ENCODE data around the gene ADRA1B. TPM values are rescaled to one million over a fixed set of nuclear protein-coding genes. Genes with fewer than 3 reads are reported as not detected.
"Not testable (repeated sequence)": the region's sequence is repeated elsewhere in the genome, so short reads cannot be mapped to it uniquely, and the experiment has no call there.

The ADRA1B gene
- total RNA-seq, 2 experiments from 2014 or later = not detected

- no peak overlapping the region for H3K27ac Mint-ChIP-seq
- ChIA-PET POLR2A (interaction anchor here (0.6 to 1.2 kb wide), 2 partner anchors 22 to 413 kb away, joined by 3 read pairs; partner anchors contain the start of genes FAM200C and TTC1), CTCF (interaction anchor here (0.6 to 4.4 kb wide), 51 partner anchors 8 to 831 kb away, joined by 3 to 60 read pairs (median 4); partner anchors contain the start of gene ADRA1B)
- peak; percentile 82 for DNase-seq
- peaks cover 3% of the 10 kb centered on the region for H3K4me1 Mint-ChIP-seq (ENCODE audit: low read depth)
- H3K4me3 Mint-ChIP-seq = peak overlapping the region; percentile 45
- no peaks in the 10 kb centered on the region for H3K9me3 Mint-ChIP-seq
- intact Hi-C loops (cut with micrococcal nuclease) = loop anchor here (1.0 to 5.0 kb wide), 5 partner anchors 471 to 830 kb away; partner anchors contain the start of gene IL12B
- H3K36me3 Mint-ChIP-seq = no peaks in the 10 kb centered on the region
- peaks cover 18% of the 10 kb centered on the region for H3K27me3 Mint-ChIP-seq
These were observed 70.9 kb downstream of the ADRA1B start for GRCh38 chr5:159987031-159987674.

- DNase-seq = no peak
- Mint-ChIP-seq H3K27ac (no peak overlapping the region), H3K4me1 (ENCODE audit: low read depth) (peaks cover 3% of the 10 kb centered on the region), H3K36me3 (no peaks in the 10 kb centered on the region), H3K27me3 (peaks cover 23% of the 10 kb centered on the region), H3K4me3 (no peak overlapping the region), H3K9me3 (peaks cover 8% of the 10 kb centered on the region)
- POLR2A ChIA-PET = no interaction called here
- CTCF ChIA-PET = interaction anchor here (0.7 kb wide), 1 partner anchor 28 kb away, joined by 3 read pairs; no protein-coding TSS in a partner anchor
- intact Hi-C loops (cut with micrococcal nuclease) = no loop called here
These were observed 74.2 kb downstream of the ADRA1B start for GRCh38 chr5:159990506-159990905.

GRCh38 chr5:159992566-159992965 is 76.3 kb downstream of the ADRA1B start:
- no peak overlapping the region for H3K4me3 Mint-ChIP-seq
- H3K36me3 Mint-ChIP-seq = no peaks in the 10 kb centered on the region
- no peak for DNase-seq
- peaks cover under 1% of the 10 kb centered on the region for H3K4me1 Mint-ChIP-seq (ENCODE audit: low read depth)
- POLR2A ChIA-PET = no interaction called here
- no peak overlapping the region for H3K27ac Mint-ChIP-seq
- peaks cover 8% of the 10 kb centered on the region for H3K9me3 Mint-ChIP-seq
- CTCF ChIA-PET = no interaction called here
- H3K27me3 Mint-ChIP-seq = peaks cover 23% of the 10 kb centered on the region
- intact Hi-C loops (cut with micrococcal nuclease) = no loop called here

- Mint-ChIP-seq H3K27me3 (peaks cover 23% of the 10 kb centered on the region), H3K4me3 (no peak overlapping the region), H3K9me3 (peaks cover 8% of the 10 kb centered on the region), H3K36me3 (no peaks in the 10 kb centered on the region), H3K27ac (no peak overlapping the region), H3K4me1 (ENCODE audit: low read depth) (no peaks in the 10 kb centered on the region)
- POLR2A ChIA-PET = no interaction called here
- intact Hi-C loops (cut with micrococcal nuclease) = no loop called here
- CTCF ChIA-PET = no interaction called here
- no peak for DNase-seq
These were observed 76.9 kb downstream of the ADRA1B start for GRCh38 chr5:159993194-159993593.

GRCh38 chr5:159995907-159996306 is 79.6 kb downstream of the ADRA1B start:
- Mint-ChIP-seq H3K36me3 (no peaks in the 10 kb centered on the region), H3K9me3 (peaks cover 8% of the 10 kb centered on the region), H3K4me3 (no peak overlapping the region), H3K27me3 (peaks cover 20% of the 10 kb centered on the region), H3K4me1 (ENCODE audit: low read depth) (no peaks in the 10 kb centered on the region), H3K27ac (no peak overlapping the region)
- DNase-seq = no peak
- intact Hi-C loops (cut with micrococcal nuclease) = no loop called here
- ChIA-PET CTCF (interaction anchor here (1.3 kb wide), 1 partner anchor 9 kb away, joined by 7 read pairs; no protein-coding TSS in a partner anchor), POLR2A (no interaction called here)

- intact Hi-C loops (cut with micrococcal nuclease) = no loop called here
- no peak overlapping the region for H3K4me3 Mint-ChIP-seq
- no peaks in the 10 kb centered on the region for H3K36me3 Mint-ChIP-seq
- no peaks in the 10 kb centered on the region for H3K4me1 Mint-ChIP-seq (ENCODE audit: low read depth)
- POLR2A ChIA-PET = no interaction called here
- H3K9me3 Mint-ChIP-seq = no peaks in the 10 kb centered on the region
- H3K27me3 Mint-ChIP-seq = peaks cover 9% of the 10 kb centered on the region
- H3K27ac Mint-ChIP-seq = no peak overlapping the region
- CTCF ChIA-PET = interaction anchor here (1.4 to 4.1 kb wide), 2 partner anchors 14 to 21 kb away, joined by 3 to 14 read pairs; no protein-coding TSS in a partner anchor
- no peak for DNase-seq
These were observed 85.2 kb downstream of the ADRA1B start for GRCh38 chr5:160001457-160001856.

GRCh38 chr5:160007514-160007913 is 91.2 kb downstream of the ADRA1B start:
- CTCF ChIA-PET = interaction anchor here (5.1 kb wide), 1 partner anchor 13 kb away, joined by 65 read pairs; no protein-coding TSS in a partner anchor
- H3K27ac Mint-ChIP-seq = no peak overlapping the region
- no peak overlapping the region for H3K4me3 Mint-ChIP-seq
- H3K27me3 Mint-ChIP-seq = no peaks in the 10 kb centered on the region
- intact Hi-C loops (cut with micrococcal nuclease) = no loop called here
- POLR2A ChIA-PET = no interaction called here
- no peaks in the 10 kb centered on the region for H3K9me3 Mint-ChIP-seq
- peaks cover 12% of the 10 kb centered on the region for H3K36me3 Mint-ChIP-seq
- DNase-seq = no peak
- H3K4me1 Mint-ChIP-seq (ENCODE audit: low read depth) = peaks cover 22% of the 10 kb centered on the region

- peaks cover 12% of the 10 kb centered on the region for H3K36me3 Mint-ChIP-seq
- peaks cover 22% of the 10 kb centered on the region for H3K4me1 Mint-ChIP-seq (ENCODE audit: low read depth)
- POLR2A ChIA-PET = interaction anchor here (1.0 kb wide), 1 partner anchor 21 kb away, joined by 3 read pairs; no protein-coding TSS in a partner anchor
- not testable (repeated sequence) for H3K9me3 Mint-ChIP-seq, H3K27ac Mint-ChIP-seq, H3K27me3 Mint-ChIP-seq, H3K4me3 Mint-ChIP-seq, DNase-seq
- CTCF ChIA-PET = interaction anchor here (0.9 to 5.1 kb wide), 5 partner anchors 12 to 564 kb away, joined by 3 to 65 read pairs (median 4); no protein-coding TSS in a partner anchor
- intact Hi-C loops (cut with micrococcal nuclease) = loop anchor here (2.0 kb wide), 2 partner anchors 552 to 800 kb away; partner anchors contain the start of gene RNF145
These were observed 92.2 kb downstream of the ADRA1B start for GRCh38 chr5:160008529-160008876.

GRCh38 chr5:160008877-160009590 is 92.8 kb downstream of the ADRA1B start, which contains the start of gene TTC1:
Gene TTC1, plus strand, starts transcription at chr5:160009139. Its CDS starts 1,390 bp downstream, at chr5:160010529.
- H3K27ac Mint-ChIP-seq = peak within 1 kb of the TSS; percentile 95
- DNase-seq = peak; percentile 94
- H3K36me3 Mint-ChIP-seq = peaks cover 12% of the 10 kb centered on the region
- ChIA-PET POLR2A (interaction anchor here (1.0 kb wide), 2 partner anchors 12 to 22 kb away, joined by 3 read pairs; no protein-coding TSS in a partner anchor), CTCF (interaction anchor here (0.9 to 5.1 kb wide), 5 partner anchors 12 to 565 kb away, joined by 3 to 65 read pairs (median 4); no protein-coding TSS in a partner anchor)
- intact Hi-C loops (cut with micrococcal nuclease) = loop anchor here (1.0 to 2.0 kb wide), 3 partner anchors 110 to 800 kb away; partner anchors contain the start of genes PWWP2A and RNF145
- H3K9me3 Mint-ChIP-seq = no peaks in the 10 kb centered on the region
- H3K27me3 Mint-ChIP-seq = no peaks in the 10 kb centered on the region
- H3K4me1 Mint-ChIP-seq (ENCODE audit: low read depth) = peaks cover 22% of the 10 kb centered on the region
- H3K4me3 Mint-ChIP-seq = peak within 1 kb of the TSS; percentile 99

GRCh38 chr5:160009591-160009989 is 93.3 kb downstream of the ADRA1B start:
- H3K4me1 Mint-ChIP-seq (ENCODE audit: low read depth) = peaks cover 22% of the 10 kb centered on the region
- intact Hi-C loops (cut with micrococcal nuclease) = loop anchor here (1.0 to 2.0 kb wide), 3 partner anchors 110 to 801 kb away; partner anchors contain the start of genes PWWP2A and RNF145

GRCh38 chr5:160011471-160011870 is 95.2 kb downstream of the ADRA1B start:
- Mint-ChIP-seq H3K9me3 (no peaks in the 10 kb centered on the region), H3K4me1 (ENCODE audit: low read depth) (peaks cover 22% of the 10 kb centered on the region), H3K36me3 (peaks cover 13% of the 10 kb centered on the region), H3K27ac (no peak overlapping the region), H3K4me3 (no peak overlapping the region), H3K27me3 (no peaks in the 10 kb centered on the region)
- DNase-seq = no peak
- intact Hi-C loops (cut with micrococcal nuclease) = no loop called here
- ChIA-PET POLR2A (no interaction called here), CTCF (interaction anchor here (5.1 kb wide), 1 partner anchor 9 kb away, joined by 65 read pairs; no protein-coding TSS in a partner anchor)

More at GRCh38 chr5:160009591-160009989, 93.3 kb downstream of the ADRA1B start:
- Mint-ChIP-seq H3K9me3 (no peaks in the 10 kb centered on the region), H3K27me3 (no peaks in the 10 kb centered on the region), H3K4me3 (peak overlapping the region; percentile 99), H3K36me3 (peaks cover 12% of the 10 kb centered on the region), H3K27ac (peak overlapping the region; percentile 38)
- POLR2A ChIA-PET = interaction anchor here (1.0 kb wide), 2 partner anchors 12 to 22 kb away, joined by 3 read pairs; no protein-coding TSS in a partner anchor
- CTCF ChIA-PET = interaction anchor here (0.9 to 5.1 kb wide), 3 partner anchors 11 to 565 kb away, joined by 3 to 65 read pairs (median 4); no protein-coding TSS in a partner anchor
- no peak for DNase-seq

- intact Hi-C loops (cut with micrococcal nuclease); POLR2A ChIA-PET; H3K9me3 Mint-ChIP-seq; H3K27me3 Mint-ChIP-seq; H3K4me3 Mint-ChIP-seq; H3K27ac Mint-ChIP-seq; DNase-seq; CTCF ChIA-PET: not testable (repeated sequence)
- Mint-ChIP-seq H3K36me3 (peaks cover 13% of the 10 kb centered on the region), H3K4me1 (ENCODE audit: low read depth) (peaks cover 20% of the 10 kb centered on the region)
These were observed 97.9 kb downstream of the ADRA1B start for GRCh38 chr5:160014197-160014596.

Measured in activated CD4-positive, alpha-beta memory T cell treated with anti-CD3 and anti-CD28 coated beads for 36 hours (primary cell).